CD14-positive monocyte (primary cell): ENCODE data around the gene TREX2. TPM values are rescaled to one million over a fixed set of nuclear protein-coding genes. Genes with fewer than 3 reads are reported as not detected.
A peak's percentile ranks its signal among the peaks of the same experiment; 100 is the strongest.

Experiments
- DNase-seq, 3 donors: peaks; one replicate each; pipeline ENCODE4 v3.0.0-alpha.2; 2011 to 2022
- H2AFZ ChIP-seq: 2 replicates; pipeline ENCODE4 v1.6.0; 2012; ENCODE audit warnings: mild to moderate bottlenecking, low read depth, low read length, inconsistent platforms; ENCODE audit not compliant: insufficient read depth, poor library complexity, severe bottlenecking
- H3K27ac ChIP-seq, 2 donors: 1 replicate in 1 of 2; 2 replicates in 1 of 2; pipeline ENCODE4 v1.5.1; 2012 to 2013; ENCODE audit warnings: low read length in 2 of 2, control low read depth in 1 of 2, inconsistent platforms in 1 of 2, low read depth in 1 of 2, mild to moderate bottlenecking in 1 of 2
- H3K27me3 ChIP-seq, 2 donors: one replicate each; pipeline versions ENCODE4 v1.6.0 to v1.6.1; 2011 to 2013; ENCODE audit warnings: low read length in 2 of 2; ENCODE audit not compliant: control insufficient read depth in 2 of 2, insufficient read depth in 2 of 2
- H3K36me3 ChIP-seq, 2 donors: replicated peaks in 1 of 2; 1 replicate in 1 of 2; 2 replicates in 1 of 2; pipeline versions ENCODE4 v1.5.1 to v1.6.1; 2012 to 2013; ENCODE audit warnings: low read length in 2 of 2, control low read depth in 1 of 2, inconsistent platforms in 1 of 2, mild to moderate bottlenecking in 1 of 2; ENCODE audit not compliant: insufficient read depth in 2 of 2, control insufficient read depth in 1 of 2
- H3K4me1 ChIP-seq, 2 donors: 1 replicate in 1 of 2; 2 replicates in 1 of 2; pipeline versions ENCODE4 v1.5.1 to v1.6.1; 2012 to 2013; ENCODE audit warnings: low read length in 2 of 2, control low read depth in 1 of 2, inconsistent platforms in 1 of 2, mild to moderate bottlenecking in 1 of 2, moderate library complexity in 1 of 2; ENCODE audit not compliant: insufficient read depth in 2 of 2, control insufficient read depth in 1 of 2
- H3K4me2 ChIP-seq: replicated peaks from 2 replicates; pipeline ENCODE3; 2012; ENCODE audit warnings: low read length, moderate library complexity, mild to moderate bottlenecking; ENCODE audit not compliant: poor library complexity, severe bottlenecking; ENCODE audit errors: extremely low read depth
- H3K4me3 ChIP-seq, 3 experiments: fragments of 200-600 bp in 1 of 3; sonication (generic) in 1 of 3; replicated peaks in 1 of 3; 1 replicate in 2 of 3; 2 replicates in 1 of 3; pipeline ENCODE4 v1.5.1; 2011 to 2013; ENCODE audit warnings: low read length in 3 of 3, mild to moderate bottlenecking in 3 of 3, control low read depth in 2 of 3, low read depth in 2 of 3, inconsistent platforms in 1 of 3, moderate library complexity in 1 of 3
- H3K79me2 ChIP-seq: 2 replicates; pipeline ENCODE4 v1.6.0; 2012; ENCODE audit warnings: mild to moderate bottlenecking, control low read depth, inconsistent platforms, low read length, moderate library complexity; ENCODE audit not compliant: insufficient read depth
- H3K9ac ChIP-seq: 2 replicates; pipeline ENCODE4 v1.6.0; 2017; ENCODE audit warnings: low read length, mild to moderate bottlenecking; ENCODE audit not compliant: insufficient read depth, poor library complexity, severe bottlenecking
- H3K9me3 ChIP-seq, 2 donors: replicated peaks in 1 of 2; 1 replicate in 1 of 2; 2 replicates in 1 of 2; pipeline versions ENCODE4 v1.5.1 to v1.6.1; 2012 to 2013; ENCODE audit warnings: low read length in 2 of 2, control low read depth in 1 of 2; ENCODE audit not compliant: control insufficient read depth in 1 of 2, insufficient read depth in 1 of 2
- H4K20me1 ChIP-seq: 2 replicates; pipeline ENCODE4 v1.6.0; 2012; ENCODE audit warnings: mild to moderate bottlenecking, low read length, control low read depth, moderate library complexity; ENCODE audit not compliant: insufficient read depth
- H3K27ac Mint-ChIP-seq, 7 donors: one replicate each; pipeline ENCODE4 v1.8.0; 2020; ENCODE audit warnings: mild to moderate bottlenecking in 7 of 7, mixed read lengths in 7 of 7, moderate library complexity in 6 of 7, inconsistent platforms in 2 of 7
- H3K27me3 Mint-ChIP-seq, 3 donors: one replicate each; pipeline ENCODE4 v1.8.0; 2021 to 2022; ENCODE audit warnings: low read depth in 3 of 3, mild to moderate bottlenecking in 3 of 3, mixed read lengths in 3 of 3, moderate library complexity in 3 of 3, inconsistent platforms in 1 of 3
- H3K36me3 Mint-ChIP-seq, 2 donors: one replicate each; pipeline ENCODE4 v1.8.0; 2020; ENCODE audit warnings: mixed read lengths in 2 of 2, inconsistent platforms in 1 of 2, mild to moderate bottlenecking in 1 of 2
- H3K4me1 Mint-ChIP-seq: one replicate; pipeline ENCODE4 v1.8.0; 2020; ENCODE audit warnings: mild to moderate bottlenecking, mixed read lengths
- H3K4me3 Mint-ChIP-seq, 2 donors: one replicate each; pipeline ENCODE4 v1.8.0; 2020; ENCODE audit warnings: mild to moderate bottlenecking in 2 of 2, mixed read lengths in 2 of 2, moderate library complexity in 1 of 2
- H3K9me3 Mint-ChIP-seq, 7 donors: one replicate each; pipeline ENCODE4 v1.8.0; 2020 to 2022; ENCODE audit warnings: mixed read lengths in 7 of 7, mild to moderate bottlenecking in 6 of 7, moderate library complexity in 6 of 7, inconsistent platforms in 2 of 7
- CTCF ChIP-seq: fragments of 200-600 bp; IDR thresholded peaks from one replicate; pipeline ENCODE4 v1.8.0; 2022; ENCODE audit warnings: antibody characterized with exemption, mild to moderate bottlenecking
- WGBS: methylation state at CpG from one replicate; pipeline ENCODE4 v1.1.5; 2013; ENCODE audit warnings: missing lambda C conversion rate; ENCODE audit not compliant: insufficient coverage; 5-methylcytosine and 5-hydroxymethylcytosine counted together
- intact Hi-C, 2 donors: fragments of 100-400 bp; cut with micrococcal nuclease; formaldehyde crosslinking; loops; one replicate each; pipeline versions ENCODE4 v1.15.0 to v1.15.1; 2023
- polyA plus RNA-seq, 3 donors: library from polyadenylated mRNA; depleted of rRNA in 1 of 3; unstranded in 2 of 3; stranded (reverse) in 1 of 3; fragments of 300-500 nt in 2 of 3; fragments of >200 nt in 1 of 3; fragmentation: Illumina TruSeq in 2 of 3; gene quantifications; 1 replicate in 2 of 3; 2 replicates in 1 of 3; pipeline ENCODE4 v1.2.3, GENCODE V29; 2012 to 2021

TREX2 gene
- polyA plus RNA-seq, 3 donors, result 1.5 TPM; not detected in 2

GRCh38 chrX:153475271-153475670 is 29.4 kb upstream of the TREX2 start:
- peak overlapping the region in 1 of 2 donors; percentile 78 for H3K4me3 Mint-ChIP-seq
- Histone ChIP-seq H3K79me2 (no peaks in the 10 kb centered on the region), H3K9ac (no peak overlapping the region), H3K27ac (no peak overlapping the region), H3K27me3 (peaks cover 0 to 8% of the 10 kb centered on the region in 2 donors), H3K9me3 (no peaks in the 10 kb centered on the region), H3K36me3 (no peaks in the 10 kb centered on the region), H3K4me3 (peak overlapping the region in 1 of 3 experiments; percentile 43), H3K4me2 (peak overlapping the region; percentile 46), H3K4me1 (peaks cover 10% of the 10 kb centered on the region in 2 donors), H4K20me1 (no peaks in the 10 kb centered on the region), H2AFZ (peak overlapping the region; percentile 44)
- H3K9me3 Mint-ChIP-seq, result peaks cover 0 to 5% (median 2%) of the 10 kb centered on the region in 7 donors
- H3K4me1 Mint-ChIP-seq, result peaks cover 7% of the 10 kb centered on the region
- WGBS, result 83% methylated on average over 2 of the region's 7 CpGs
- no peak overlapping the region for H3K27ac Mint-ChIP-seq
- no peak for TF ChIP-seq CTCF
- peaks cover 10 to 27% (median 24%) of the 10 kb centered on the region in 3 donors for H3K27me3 Mint-ChIP-seq
- H3K36me3 Mint-ChIP-seq, result no peaks in the 10 kb centered on the region
- intact Hi-C loops, result loop anchor here in 1 of 2 donors (10.0 kb wide), 1 partner anchor 520 kb away; no protein-coding TSS in a partner anchor
- no peak for DNase-seq

GRCh38 chrX:153474718-153475117 is 28.9 kb upstream of the TREX2 start:
- H3K27ac Mint-ChIP-seq, result no peak overlapping the region

More at GRCh38 chrX:153474718-153475117, 28.9 kb upstream of the TREX2 start:
- peak overlapping the region; percentile 44 for H2AFZ ChIP-seq
- peaks cover 5% of the 10 kb centered on the region for H3K79me2 ChIP-seq
- Mint-ChIP-seq H3K9me3 (peaks cover 0 to 5% (median 2%) of the 10 kb centered on the region in 7 donors), H3K27me3 (peaks cover 10 to 27% (median 24%) of the 10 kb centered on the region in 3 donors), H3K4me3 (peak overlapping the region in 1 of 2 donors; percentile 15), H3K36me3 (no peaks in the 10 kb centered on the region), H3K4me1 (peaks cover 7% of the 10 kb centered on the region)
- no peak overlapping the region for H3K27ac ChIP-seq
- H3K4me1 ChIP-seq, result peaks cover 13 to 15% of the 10 kb centered on the region in 2 donors
- H3K36me3 ChIP-seq, result no peaks in the 10 kb centered on the region
- 2% methylated on average over 26 of the region's 59 CpGs for WGBS
- peak overlapping the region in 1 of 3 experiments; percentile 43 for H3K4me3 ChIP-seq
- TF ChIP-seq CTCF, result no peak
- H3K4me2 ChIP-seq, result peak overlapping the region; percentile 46
- no peaks in the 10 kb centered on the region for H3K9me3 ChIP-seq
- intact Hi-C loops, result loop anchor here (5.0 to 10.0 kb wide), 3 partner anchors 33 to 520 kb away; partner anchors contain the start of gene CCNQ (in 1 of the 2)
- DNase-seq, result peak; percentile 22 to 46 (median 36)
- H4K20me1 ChIP-seq, result peaks cover 3% of the 10 kb centered on the region
- no peak overlapping the region for H3K9ac ChIP-seq
- peaks cover 0 to 8% of the 10 kb centered on the region in 2 donors for H3K27me3 ChIP-seq
